GM21619 (cell line): ENCODE results near the gene FKBP8.
A peak's percentile ranks its signal among the peaks of the same experiment; 100 is the strongest.

Experiments used
- ATAC-seq: cut with Tn5 transposase; IDR thresholded peaks from one replicate; pipeline ENCODE4 v1.9.1; 2021; ENCODE audit not compliant: unreplicated experiment

FKBP8 gene

GRCh38 chr19:18522124-18522861, 21.1 kb downstream of the FKBP8 start:
- ATAC-seq: peak; percentile 79

GRCh38 chr19:18521692-18522123, 21.7 kb downstream of the FKBP8 start, which contains the start of gene ELL:
Gene ELL (minus strand): TSS chr19:18522070. CDS start chr19:18522055, 15 bp downstream.
- ATAC-seq: no peak

DNA sequence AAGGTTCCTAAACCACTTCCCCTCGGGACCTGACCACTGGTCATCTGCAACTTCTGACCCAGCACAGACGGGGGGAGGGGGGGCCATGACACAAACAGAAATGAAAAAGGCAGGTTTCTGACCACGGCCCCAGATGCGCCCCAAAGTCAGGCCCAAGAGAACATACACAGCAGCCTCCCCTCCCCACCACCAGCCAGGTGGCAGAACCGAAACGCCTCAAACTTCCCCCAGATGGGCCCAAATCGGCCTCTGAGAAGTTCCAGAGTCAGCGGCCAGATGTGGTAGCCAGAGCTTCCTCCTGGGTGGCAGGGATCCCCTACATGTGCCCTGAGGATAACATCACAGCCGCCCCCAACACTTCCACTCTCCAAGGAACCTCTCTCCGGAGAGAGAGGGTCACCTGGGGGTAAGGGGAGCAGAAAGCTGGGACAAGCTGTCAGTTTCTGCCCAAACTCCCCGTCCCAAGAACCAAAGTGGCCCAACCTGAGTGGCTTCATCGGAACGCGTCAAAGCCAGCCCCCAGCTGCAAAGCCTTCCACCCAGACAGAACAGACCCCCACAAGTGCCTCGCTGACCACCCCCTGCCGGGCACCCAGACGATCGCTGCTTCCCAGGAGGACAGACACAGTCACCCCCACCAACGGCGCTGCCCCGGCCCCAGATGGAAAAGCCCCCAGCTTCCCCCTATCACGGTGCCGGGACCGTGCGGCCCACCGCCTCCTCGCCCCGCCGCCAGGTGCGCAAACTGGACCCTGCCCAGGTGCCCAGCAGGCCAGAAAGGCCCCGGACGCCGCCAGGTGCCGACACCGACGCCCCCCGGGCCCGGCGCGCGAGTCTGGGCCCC, 22.3 kb downstream of the FKBP8 start:
- ATAC-seq: no peak

DNA sequence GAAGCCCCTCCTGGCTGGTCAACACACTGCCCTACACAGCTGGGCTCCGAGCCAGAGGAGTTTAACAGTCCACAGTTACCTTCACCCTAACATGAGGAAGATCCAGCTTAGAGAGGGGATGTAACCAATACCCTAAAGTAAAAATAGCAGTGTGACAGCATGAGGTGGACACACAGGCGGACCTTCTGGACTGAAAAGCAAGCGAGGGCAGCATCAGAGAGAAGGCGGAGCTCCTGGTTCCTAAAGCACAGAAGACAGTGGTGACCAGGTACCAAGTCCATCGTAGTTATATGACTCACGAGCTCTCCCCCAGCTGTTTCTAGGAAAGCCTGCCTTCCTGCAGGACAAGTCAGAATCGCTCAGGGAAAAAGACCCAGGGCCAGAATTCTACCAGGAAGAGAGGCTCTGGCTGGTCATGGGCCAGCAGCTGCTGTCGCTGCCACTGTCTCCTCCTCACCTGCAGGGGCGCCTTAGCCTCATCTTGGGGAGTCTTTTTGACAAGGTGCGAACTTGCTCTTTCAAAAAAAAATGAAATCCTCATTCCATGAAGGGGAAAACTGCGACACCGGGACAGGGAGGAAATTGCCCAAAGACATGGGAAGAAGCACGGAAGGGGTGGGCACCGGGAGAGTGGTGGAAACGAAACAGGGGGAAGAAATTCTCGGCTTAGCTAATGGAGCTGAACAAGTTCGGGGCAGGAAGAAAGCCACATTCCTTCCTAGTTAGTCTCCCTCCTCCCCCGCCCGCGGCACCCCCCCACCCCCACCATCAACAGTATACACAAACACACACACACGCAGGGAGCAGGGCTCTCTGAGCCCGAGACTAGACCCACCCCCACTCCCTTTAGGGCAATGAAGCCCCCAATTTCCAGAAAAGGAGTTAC, 23.2 kb downstream of the FKBP8 start:
- ATAC-seq: no peak

GRCh38 chr19:18518639-18519038, 24.7 kb downstream of the FKBP8 start:
- ATAC-seq: no peak

- no peak for ATAC-seq
These were observed 25.8 kb downstream of the FKBP8 start for GRCh38 chr19:18517606-18518005.

GRCh38 chr19:18515959-18516358, 27.4 kb downstream of the FKBP8 start:
- no peak for ATAC-seq

GRCh38 chr19:18514800-18515682, 28.3 kb downstream of the FKBP8 start:
- ATAC-seq: no peak

- ATAC-seq: no peak
These were observed 29.5 kb downstream of the FKBP8 start for GRCh38 chr19:18513868-18514267.

GRCh38 chr19:18510216-18510615, 33.2 kb downstream of the FKBP8 start:
- ATAC-seq: no peak

DNA sequence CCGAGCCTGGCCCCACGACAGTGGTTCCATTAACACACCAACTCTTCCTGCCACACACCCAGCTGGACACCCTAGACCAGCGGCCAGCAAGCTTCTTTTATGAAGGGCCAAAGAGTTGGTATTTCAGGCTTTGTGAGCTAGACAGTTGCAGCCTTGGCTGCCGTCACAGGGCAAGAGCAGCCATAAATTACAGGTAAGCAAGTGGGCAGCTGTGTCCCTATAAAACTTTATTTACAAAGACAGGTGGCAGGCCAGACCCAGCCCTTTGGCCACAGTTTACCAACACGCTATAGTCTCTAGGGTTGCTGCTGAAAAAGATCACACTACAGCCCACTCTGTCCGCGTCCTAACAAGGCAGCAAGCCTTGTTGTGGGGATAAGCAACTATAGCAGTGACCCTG, 34.8 kb downstream of the FKBP8 start:
- ATAC-seq: no peak

GRCh38 chr19:18507727-18508440, 35.5 kb downstream of the FKBP8 start:
- no peak for ATAC-seq

GRCh38 chr19:18507021-18507726, 36.2 kb downstream of the FKBP8 start:
- no peak for ATAC-seq

- no peak for ATAC-seq
These were observed 37.1 kb downstream of the FKBP8 start for GRCh38 chr19:18506101-18506930.

DNA sequence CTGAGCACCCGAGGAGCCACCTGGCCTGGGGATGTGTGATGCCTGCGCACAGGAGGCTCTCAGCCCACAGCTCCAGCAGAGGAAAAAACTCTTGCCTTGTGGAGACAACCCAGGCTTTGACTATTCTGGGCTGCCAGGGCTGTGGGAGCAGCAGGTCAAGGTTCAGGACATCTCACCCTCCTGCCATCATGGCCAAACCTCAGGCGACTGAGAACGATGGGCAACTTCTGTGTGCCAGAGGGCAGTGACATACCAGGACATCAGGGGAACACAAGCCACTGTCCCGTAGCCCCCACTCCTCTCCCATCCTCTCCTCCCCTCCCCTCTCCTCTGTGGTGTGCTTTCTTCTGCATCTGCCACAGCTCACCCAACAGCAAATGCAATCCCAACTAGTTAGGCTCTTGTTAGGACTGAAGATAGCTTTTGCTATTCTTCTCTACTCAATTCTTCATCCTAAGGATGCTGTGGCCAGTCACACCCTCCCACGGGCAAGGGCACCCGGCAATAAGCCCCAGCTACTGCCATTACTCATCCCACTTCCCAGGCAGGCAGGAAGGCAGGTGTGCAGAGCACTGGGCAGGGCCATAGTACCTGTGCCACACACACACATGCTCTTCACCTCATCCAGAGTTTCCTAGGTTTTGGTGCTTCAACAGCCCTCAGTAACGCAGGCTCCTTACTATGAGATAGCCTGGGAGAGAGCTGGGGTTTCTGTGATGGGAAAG, 38.3 kb downstream of the FKBP8 start:
- no peak for ATAC-seq

- no peak for ATAC-seq
These were observed 39.1 kb downstream of the FKBP8 start for GRCh38 chr19:18503971-18504885.
